Measurements from ENCODE around the gene BCAP31.

The BCAP31 gene

DNA sequence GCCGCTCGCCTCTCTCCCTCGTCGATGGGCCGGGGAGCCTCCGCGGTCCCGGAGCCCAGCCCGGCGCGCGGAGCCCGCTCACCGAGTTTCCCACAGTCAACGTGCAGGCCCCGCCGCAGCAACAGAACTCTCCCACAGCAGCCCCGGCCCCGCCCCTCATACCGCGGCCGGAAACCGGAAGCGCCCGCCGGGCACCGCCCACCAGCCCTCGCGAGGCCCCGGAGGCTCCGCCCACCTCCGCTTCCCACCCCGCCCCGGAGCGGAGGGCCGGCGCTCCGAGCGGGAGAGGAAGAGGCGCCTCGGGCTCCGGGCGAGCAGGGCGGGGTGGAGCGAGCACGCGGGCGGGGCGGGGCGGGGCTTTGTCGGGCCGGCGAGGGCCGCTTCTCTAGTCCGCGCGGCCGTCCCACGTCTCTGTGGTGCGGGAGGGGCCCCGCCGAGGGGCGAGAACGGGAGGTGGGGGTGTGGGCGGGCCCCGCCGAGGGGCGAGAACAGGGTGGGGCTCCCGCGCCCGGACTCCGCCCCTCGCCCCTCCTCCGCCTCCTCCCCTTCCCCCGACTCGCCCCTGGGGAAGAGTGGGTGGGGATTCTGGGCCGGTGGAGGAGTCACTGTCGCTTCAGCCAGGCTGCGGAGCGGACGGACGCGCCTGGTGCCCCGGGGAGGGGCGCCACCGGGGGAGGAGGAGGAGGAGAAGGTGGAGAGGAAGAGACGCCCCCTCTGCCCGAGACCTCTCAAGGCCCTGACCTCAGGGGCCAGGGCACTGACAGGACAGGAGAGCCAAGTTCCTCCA lies at the start of gene BCAP31, which contains the start of gene ABCD1:
Gene BCAP31 (minus strand): TSS at position 136 of the 787 bp plus-strand sequence. CDS start 1,143 bp downstream, outside the sequence.
Gene ABCD1 (plus strand): TSS at position 605 of the 787 bp plus-strand sequence. CDS start 411 bp downstream, outside the sequence.
- peak; percentile 73 to 83 for DNase-seq (ENCODE audit: low read depth in 2 of 2)

DNA sequence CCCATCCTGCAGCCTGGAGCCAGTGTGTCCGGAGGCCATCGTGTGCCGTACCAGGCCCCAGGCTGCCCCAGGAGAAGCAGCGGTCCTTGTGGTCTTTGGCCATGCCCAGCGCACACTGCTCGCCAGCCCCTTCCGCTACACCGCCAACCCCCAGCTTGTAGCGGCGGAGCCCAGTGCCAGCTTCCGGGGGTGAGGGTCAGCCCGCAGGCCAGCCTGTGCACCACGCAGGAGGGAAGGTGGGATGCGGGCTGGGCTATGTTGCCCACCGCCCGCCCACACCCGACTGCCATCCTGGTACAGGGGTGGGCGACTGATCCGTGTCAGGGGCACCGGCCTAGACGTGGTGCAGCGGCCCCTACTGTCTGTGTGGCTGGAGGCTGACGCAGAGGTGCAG lies 49.0 kb upstream of the BCAP31 start:
- no peak for DNase-seq (ENCODE audit: low read depth in 2 of 2)

DNA sequence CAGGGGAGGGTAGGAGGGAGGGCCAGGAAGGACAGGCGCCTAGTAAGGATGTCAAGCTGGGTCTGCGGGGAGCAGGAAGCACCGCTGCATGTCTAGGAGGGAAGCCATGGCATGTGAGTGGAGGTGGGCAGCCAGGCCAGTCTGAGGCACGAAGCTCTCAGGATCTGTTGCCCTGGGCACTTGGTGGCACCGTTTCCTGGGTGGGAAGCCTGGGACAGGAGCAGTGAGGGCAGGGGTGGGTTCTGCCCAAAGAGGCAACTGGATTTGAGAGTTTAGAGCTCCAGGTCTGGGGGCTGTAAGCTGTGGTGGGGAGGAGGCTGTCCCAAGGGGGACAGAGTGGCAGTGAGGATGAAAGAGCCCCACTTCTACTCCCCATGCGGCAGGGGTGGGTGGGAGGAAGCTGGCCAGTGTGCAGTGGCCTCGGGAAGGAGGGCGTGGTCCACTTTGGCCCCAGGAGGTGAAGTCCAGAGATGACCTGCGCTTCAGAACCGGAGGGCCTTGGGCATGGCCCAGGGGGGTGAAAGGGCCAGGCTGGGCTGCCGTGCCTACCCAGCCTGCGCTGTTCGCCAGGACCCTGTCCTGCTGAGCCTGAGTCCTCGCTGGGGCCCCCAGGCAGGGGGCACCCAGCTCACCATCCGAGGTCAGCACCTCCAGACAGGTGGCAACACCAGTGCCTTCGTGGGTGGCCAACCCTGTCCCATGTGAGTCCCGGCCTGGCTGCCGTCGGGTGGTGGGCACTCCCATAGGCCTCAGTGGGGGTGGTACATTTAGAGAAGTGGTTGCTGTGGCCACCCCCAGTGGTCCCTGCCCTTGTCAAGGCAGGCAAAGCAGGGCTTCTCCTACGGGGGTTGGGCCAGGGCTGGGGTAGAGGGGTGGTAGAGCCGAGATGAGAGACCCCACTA lies 48.4 kb upstream of the BCAP31 start:
- DNase-seq (ENCODE audit: low read depth in 2 of 2) = no peak

DNA sequence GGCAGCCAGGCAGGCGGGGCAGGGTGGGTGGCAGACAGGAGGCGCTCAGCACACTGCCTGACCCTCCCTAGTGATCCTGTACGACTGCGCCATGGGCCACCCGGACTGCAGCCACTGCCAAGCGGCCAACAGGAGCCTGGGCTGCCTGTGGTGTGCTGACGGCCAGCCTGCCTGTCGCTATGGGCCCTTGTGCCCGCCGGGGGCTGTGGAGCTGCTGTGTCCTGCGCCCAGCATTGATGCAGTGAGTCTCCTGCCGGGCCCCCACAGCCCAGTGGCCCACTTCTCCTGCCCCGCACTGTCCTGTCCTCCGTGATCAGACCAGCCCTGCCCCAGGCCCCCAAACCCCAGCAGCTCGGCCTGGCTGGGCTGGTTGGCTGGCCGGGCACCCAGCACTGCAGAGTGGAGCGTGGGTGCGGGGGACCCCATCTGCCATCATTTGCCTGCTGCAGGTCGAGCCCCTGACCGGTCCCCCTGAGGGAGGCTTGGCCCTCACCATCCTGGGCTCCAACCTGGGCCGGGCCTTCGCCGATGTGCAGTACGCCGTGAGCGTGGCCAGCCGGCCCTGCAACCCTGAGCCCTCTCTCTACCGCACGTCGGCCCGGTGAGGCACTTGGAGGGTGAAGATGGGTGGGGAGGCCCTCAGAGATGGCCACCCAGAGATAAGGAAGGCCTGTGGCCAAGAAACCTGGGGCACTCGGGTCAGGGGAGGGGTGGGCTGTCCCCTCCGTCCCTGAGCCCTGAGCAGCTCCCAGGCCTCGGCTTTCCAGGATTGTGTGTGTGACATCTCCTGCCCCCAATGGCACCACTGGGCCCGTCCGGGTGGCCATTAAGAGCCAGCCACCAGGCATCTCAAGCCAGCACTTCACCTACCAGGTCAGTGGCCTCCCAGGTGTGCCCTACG lies 47.5 kb upstream of the BCAP31 start:
- DNase-seq (ENCODE audit: low read depth in 2 of 2) = no peak

- no peak for DNase-seq (ENCODE audit: low read depth in 2 of 2)
Measured at GRCh38 chrX:153770601-153771414, 46.6 kb upstream of the BCAP31 start.

DNA sequence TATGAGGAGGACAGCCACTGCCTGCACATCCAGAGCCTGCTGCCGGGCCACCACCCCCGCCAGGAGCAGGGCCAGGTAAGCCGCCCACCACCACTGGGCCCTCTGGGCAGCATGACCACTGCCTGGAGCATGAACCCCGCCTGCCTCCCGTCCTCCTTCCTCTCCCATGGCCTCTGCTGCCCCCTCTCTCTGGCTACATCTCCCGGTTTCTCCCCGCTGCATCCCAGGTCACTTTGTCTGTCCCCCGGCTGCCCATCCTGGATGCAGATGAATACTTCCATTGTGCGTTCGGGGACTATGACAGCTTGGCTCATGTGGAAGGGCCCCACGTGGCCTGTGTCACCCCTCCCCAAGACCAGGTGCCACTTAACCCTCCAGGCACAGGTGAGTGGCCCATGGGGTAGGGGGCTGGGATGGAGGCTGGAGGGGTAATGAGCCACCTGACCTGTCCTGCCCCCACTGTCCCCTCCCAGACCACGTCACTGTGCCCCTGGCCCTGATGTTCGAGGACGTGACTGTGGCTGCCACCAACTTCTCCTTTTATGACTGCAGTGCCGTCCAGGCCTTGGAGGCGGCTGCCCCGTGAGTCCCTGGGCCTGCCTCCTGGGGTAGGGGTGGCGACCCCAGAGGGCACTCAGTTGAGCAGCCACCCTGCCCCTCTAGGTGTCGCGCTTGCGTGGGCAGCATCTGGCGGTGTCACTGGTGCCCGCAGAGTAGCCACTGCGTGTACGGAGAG lies 45.8 kb upstream of the BCAP31 start:
- DNase-seq (ENCODE audit: low read depth in 2 of 2) = no peak

- DNase-seq (ENCODE audit: low read depth in 2 of 2) = no peak
Measured at GRCh38 chrX:153769158-153769864, 45.1 kb upstream of the BCAP31 start.

- no peak for DNase-seq (ENCODE audit: low read depth in 2 of 2)
Measured at GRCh38 chrX:153768311-153769157, 44.3 kb upstream of the BCAP31 start.

GRCh38 chrX:153767674-153768055 lies 43.5 kb upstream of the BCAP31 start:
- DNase-seq (ENCODE audit: low read depth in 2 of 2) = no peak

- DNase-seq (ENCODE audit: low read depth in 2 of 2) = no peak
Measured at GRCh38 chrX:153766871-153767673, 42.9 kb upstream of the BCAP31 start.

DNA sequence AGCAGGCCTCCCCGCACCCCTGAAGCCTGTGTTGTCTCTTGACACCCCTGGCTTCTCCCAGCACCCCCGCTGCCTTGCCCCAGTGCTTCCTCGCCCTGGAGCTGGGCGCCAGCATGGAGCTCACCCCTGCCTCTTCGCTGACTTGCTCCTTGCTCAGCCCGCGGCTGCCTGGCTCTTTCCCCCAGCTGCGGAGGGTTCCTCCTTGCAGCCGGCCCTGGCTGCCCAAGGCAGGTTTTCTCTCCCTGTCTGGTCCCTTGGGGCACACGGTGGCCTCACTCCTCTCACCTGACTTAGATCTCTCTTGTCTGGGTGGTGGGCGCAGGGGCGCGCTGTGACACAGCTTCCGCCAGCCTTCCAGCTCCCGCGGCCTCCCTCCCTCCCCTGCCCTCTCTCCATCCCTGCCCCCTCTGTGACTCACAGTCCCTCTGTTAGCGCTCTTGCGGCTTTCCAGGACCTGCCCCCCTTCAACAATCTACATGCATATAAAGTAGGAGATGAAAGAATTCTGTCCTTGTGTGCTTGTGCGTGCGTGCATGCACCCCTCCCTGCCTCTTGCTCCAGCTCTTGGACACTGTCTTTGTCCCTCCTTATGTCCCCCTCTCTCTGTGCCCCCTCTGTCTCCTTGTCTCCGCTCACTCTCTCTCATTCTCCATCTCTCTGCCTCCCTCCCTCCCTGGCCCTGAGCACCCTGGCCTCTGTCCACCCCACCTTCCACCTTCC lies 42.1 kb upstream of the BCAP31 start:
- DNase-seq (ENCODE audit: low read depth in 2 of 2) = peak; percentile 21 to 50

GRCh38 chrX:153765138-153766079 lies 41.2 kb upstream of the BCAP31 start:
- no peak for DNase-seq (ENCODE audit: low read depth in 2 of 2)

DNA sequence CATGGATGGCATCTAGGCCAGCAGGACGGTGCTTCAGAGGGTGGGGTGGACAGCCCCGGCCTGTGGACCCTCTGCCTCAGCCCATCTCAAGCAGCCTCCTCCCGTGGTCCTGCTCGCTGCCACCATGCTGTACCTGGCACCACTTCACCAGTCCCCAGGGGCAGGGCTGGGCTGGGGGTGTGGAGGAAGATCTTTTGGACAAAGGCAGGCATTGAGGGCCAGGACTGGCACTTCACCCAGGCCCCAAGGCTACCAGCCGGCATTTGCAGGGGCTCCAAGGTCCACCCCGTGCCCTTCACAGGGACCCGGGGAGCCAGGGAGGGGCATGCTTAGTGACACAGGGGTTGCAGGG lies 40.6 kb upstream of the BCAP31 start:
- DNase-seq (ENCODE audit: low read depth in 2 of 2) = no peak

- peak; percentile 42 to 58 for DNase-seq (ENCODE audit: low read depth in 2 of 2)
Measured at GRCh38 chrX:153763989-153764755, 40.0 kb upstream of the BCAP31 start, which contains the start of gene PLXNB3. Gene PLXNB3, plus strand, starts transcription at chrX:153764249. Its CDS starts 1,287 bp downstream, at chrX:153765536.
